ENCODE data around the gene CTDNEP1. TPM values are rescaled to one million over a fixed set of nuclear protein-coding genes. Genes with fewer than 3 reads are reported as not detected.

The CTDNEP1 gene
- total RNA-seq, 2 donors from 2014 or later, result 51.3 to 51.7 TPM

- no peak overlapping the region for H3K4me3 ChIP-seq
- TF ChIP-seq, protein P1, sequence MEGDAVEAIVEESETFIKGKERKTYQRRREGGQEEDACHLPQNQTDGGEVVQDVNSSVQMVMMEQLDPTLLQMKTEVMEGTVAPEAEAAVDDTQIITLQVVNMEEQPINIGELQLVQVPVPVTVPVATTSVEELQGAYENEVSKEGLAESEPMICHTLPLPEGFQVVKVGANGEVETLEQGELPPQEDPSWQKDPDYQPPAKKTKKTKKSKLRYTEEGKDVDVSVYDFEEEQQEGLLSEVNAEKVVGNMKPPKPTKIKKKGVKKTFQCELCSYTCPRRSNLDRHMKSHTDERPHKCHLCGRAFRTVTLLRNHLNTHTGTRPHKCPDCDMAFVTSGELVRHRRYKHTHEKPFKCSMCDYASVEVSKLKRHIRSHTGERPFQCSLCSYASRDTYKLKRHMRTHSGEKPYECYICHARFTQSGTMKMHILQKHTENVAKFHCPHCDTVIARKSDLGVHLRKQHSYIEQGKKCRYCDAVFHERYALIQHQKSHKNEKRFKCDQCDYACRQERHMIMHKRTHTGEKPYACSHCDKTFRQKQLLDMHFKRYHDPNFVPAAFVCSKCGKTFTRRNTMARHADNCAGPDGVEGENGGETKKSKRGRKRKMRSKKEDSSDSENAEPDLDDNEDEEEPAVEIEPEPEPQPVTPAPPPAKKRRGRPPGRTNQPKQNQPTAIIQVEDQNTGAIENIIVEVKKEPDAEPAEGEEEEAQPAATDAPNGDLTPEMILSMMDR (IDR thresholded peaks at IDR 0.05), result no peak
- H3K27ac ChIP-seq, result no peak overlapping the region
These were observed 43.4 kb downstream of the CTDNEP1 start for GRCh38 chr17:7208027-7208571.

GRCh38 chr17:7207120-7208001 is 44.2 kb downstream of the CTDNEP1 start:
- no peak for ATAC-seq (ENCODE audit: insufficient number of reproducible peaks, low FRiP score, low read depth)
- Histone ChIP-seq H3K36me3 (peaks cover 9% of the 10 kb centered on the region), H3K27ac (no peak overlapping the region), H3K4me1 (ENCODE audit: control insufficient read depth in 1 of 2, low read depth in 2 of 2) (peaks cover 0 to 8% of the 10 kb centered on the region in 2 donors), H3K27me3 (replicated peaks; ENCODE audit: insufficient read depth) (no peaks in the 10 kb centered on the region), H3K4me3 (no peak overlapping the region), H3K9me3 (no peaks in the 10 kb centered on the region)
- DNase-seq (ENCODE audit: low spot score), result no peak
- TF ChIP-seq, protein P1 (IDR thresholded peaks at IDR 0.05), result no peak

More at GRCh38 chr17:7208027-7208571, 43.4 kb downstream of the CTDNEP1 start:
- Histone ChIP-seq H3K9me3 (no peaks in the 10 kb centered on the region), H3K36me3 (peaks cover 3% of the 10 kb centered on the region), H3K4me1 (ENCODE audit: control insufficient read depth in 1 of 2, low read depth in 2 of 2) (peaks cover 0 to 8% of the 10 kb centered on the region in 2 donors), H3K27me3 (replicated peaks; ENCODE audit: insufficient read depth) (no peaks in the 10 kb centered on the region)
- ATAC-seq (ENCODE audit: insufficient number of reproducible peaks, low FRiP score, low read depth) (no peak), DNase-seq (ENCODE audit: low spot score) (no peak)

DNA sequence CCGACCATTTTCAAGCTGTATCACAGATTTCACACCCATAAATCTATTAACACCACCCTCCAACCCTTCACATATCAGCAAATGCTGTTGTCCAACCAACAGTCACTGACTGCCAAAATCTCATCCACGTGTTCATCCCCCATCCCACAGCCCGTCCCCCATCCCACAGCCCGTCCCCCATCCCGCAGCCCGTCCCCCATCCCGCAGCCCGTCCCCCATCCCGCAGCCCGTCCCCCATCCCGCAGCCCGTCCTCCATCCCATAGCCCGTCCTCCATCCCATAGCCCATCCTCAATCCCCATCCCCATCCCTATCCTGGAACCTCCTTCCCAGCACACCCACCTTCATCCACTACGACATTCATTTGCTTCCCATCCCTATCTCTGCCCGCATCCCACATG is 46.0 kb downstream of the CTDNEP1 start:
- Histone ChIP-seq H3K4me3 (peak overlapping the region; percentile 78), H3K4me1 (ENCODE audit: control insufficient read depth in 1 of 2, low read depth in 2 of 2) (peaks cover 0 to 8% of the 10 kb centered on the region in 2 donors), H3K27ac (peak overlapping the region in 1 of 2 donors; percentile 42), H3K9me3 (no peaks in the 10 kb centered on the region), H3K27me3 (replicated peaks; ENCODE audit: insufficient read depth) (no peaks in the 10 kb centered on the region), H3K36me3 (peaks cover 9% of the 10 kb centered on the region)
- DNase-seq (ENCODE audit: low spot score) (no peak), ATAC-seq (ENCODE audit: insufficient number of reproducible peaks, low FRiP score, low read depth) (no peak)
- TF ChIP-seq, protein P1 (IDR thresholded peaks at IDR 0.05), result no peak

- DNase-seq (ENCODE audit: low spot score) (peak; percentile 56), ATAC-seq (ENCODE audit: insufficient number of reproducible peaks, low FRiP score, low read depth) (peak; percentile 68)
- Histone ChIP-seq H3K4me3 (peak overlapping the region; percentile 78), H3K4me1 (ENCODE audit: control insufficient read depth in 1 of 2, low read depth in 2 of 2) (peaks cover 0 to 8% of the 10 kb centered on the region in 2 donors), H3K27me3 (replicated peaks; ENCODE audit: insufficient read depth) (no peaks in the 10 kb centered on the region), H3K9me3 (no peaks in the 10 kb centered on the region), H3K27ac (peak overlapping the region in 1 of 2 donors; percentile 42), H3K36me3 (peaks cover 9% of the 10 kb centered on the region)
- TF ChIP-seq, protein P1 (IDR thresholded peaks at IDR 0.05), result no peak
These were observed 46.6 kb downstream of the CTDNEP1 start for GRCh38 chr17:7204828-7205461.

GRCh38 chr17:7204336-7204735 is 47.2 kb downstream of the CTDNEP1 start:
- no peaks in the 10 kb centered on the region for H3K9me3 ChIP-seq

More at GRCh38 chr17:7204336-7204735, 47.2 kb downstream of the CTDNEP1 start:
- TF ChIP-seq, protein P1 (IDR thresholded peaks at IDR 0.05), result no peak
- ATAC-seq (ENCODE audit: insufficient number of reproducible peaks, low FRiP score, low read depth) (peak; percentile 46), DNase-seq (ENCODE audit: low spot score) (no peak)
- Histone ChIP-seq H3K36me3 (peaks cover 9% of the 10 kb centered on the region), H3K4me3 (peak overlapping the region; percentile 78), H3K27ac (peak overlapping the region in 1 of 2 donors; percentile 42), H3K4me1 (ENCODE audit: control insufficient read depth in 1 of 2, low read depth in 2 of 2) (peaks cover 0 to 8% of the 10 kb centered on the region in 2 donors), H3K27me3 (replicated peaks; ENCODE audit: insufficient read depth) (no peaks in the 10 kb centered on the region)
